Endothelial cell of umbilical vein (primary cell): Measurements from ENCODE around the gene PRSS36. TPM values are rescaled to one million over a fixed set of nuclear protein-coding genes. Genes with fewer than 3 reads are reported as not detected.

Experiments used
- BruUV-seq: library from RNA; stranded (reverse); fragments of 400-500 nt; replicated peaks from 2 replicates; lab custom pipeline; 2021; lab: Mats Ljungman, UMichigan
- CTCF ChIA-PET: fragments of 300-600, 350-600 bp; sonication (Branson Sonifier 250); formaldehyde crosslinking; loops from one replicate; lab custom pipeline; 2021; ENCODE audit warnings: antibody characterized with exemption, inconsistent platforms; lab: Charles Lee
- POLR2A ChIA-PET: fragments of 300-600, 350-600 bp; sonication (Branson Sonifier 250); formaldehyde crosslinking; loops from one replicate; lab custom pipeline; 2021; ENCODE audit warnings: antibody characterized with exemption, inconsistent platforms; lab: Charles Lee
- DNase-seq: peaks from one replicate; pipeline ENCODE4 v3.0.0-alpha.2; 2011; ENCODE audit warnings: low read depth, low spot score
- FAIRE-seq: peaks from 2 replicates; lab custom pipeline; 2011; peaks lifted over from hg19 to GRCh38; lab: Jason Lieb, UNC
- H2AFZ ChIP-seq: 2 replicates; pipeline ENCODE4 v1.6.0; 2012; ENCODE audit warnings: low read depth, low read length, control low read depth, inconsistent platforms
- H3K27ac ChIP-seq: 2 replicates; pipeline ENCODE4 v1.5.1; 2011; ENCODE audit warnings: low read depth, mild to moderate bottlenecking, control low read depth, low read length, moderate library complexity; ENCODE audit not compliant: insufficient read depth
- H3K27me3 ChIP-seq, 2 experiments: 2 replicates each; pipeline versions ENCODE4 v1.6.0 to v1.6.1; 2011; ENCODE audit warnings: low read length in 2 of 2, mixed read lengths in 1 of 2; ENCODE audit not compliant: control insufficient read depth in 2 of 2, insufficient read depth in 2 of 2
- H3K36me3 ChIP-seq, 2 experiments: 2 replicates in 1 of 2; 3 replicates in 1 of 2; pipeline ENCODE4 v1.5.1; 2011; ENCODE audit warnings: low read length in 2 of 2, mild to moderate bottlenecking in 1 of 2, moderate library complexity in 1 of 2; ENCODE audit not compliant: control insufficient read depth in 2 of 2, insufficient read depth in 2 of 2; ENCODE audit errors: extremely low read depth in 1 of 2
- H3K4me1 ChIP-seq: 3 replicates; pipeline ENCODE4 v1.5.1; 2011; ENCODE audit warnings: mild to moderate bottlenecking, low read length; ENCODE audit not compliant: control insufficient read depth, insufficient read depth; ENCODE audit errors: extremely low read depth
- H3K4me2 ChIP-seq: 2 replicates; pipeline ENCODE4 v1.6.1; 2011; ENCODE audit warnings: low read length, control low read depth, mixed read lengths; ENCODE audit not compliant: insufficient read depth
- H3K4me3 ChIP-seq, 3 experiments: fragments of 200-600 bp in 1 of 3; sonication (generic), shearing (Covaris generic) in 1 of 3; replicated peaks in 1 of 3; 2 replicates each; pipeline ENCODE4 v1.5.1; 2011 to 2016; ENCODE audit warnings: control low read depth in 3 of 3, low read length in 3 of 3, mild to moderate bottlenecking in 2 of 3, inconsistent platforms in 1 of 3, low read depth in 1 of 3, moderate library complexity in 1 of 3; ENCODE audit not compliant: insufficient read depth in 1 of 3
- H3K79me2 ChIP-seq: 2 replicates; pipeline ENCODE4 v1.6.0; 2012; ENCODE audit warnings: low read length, inconsistent platforms; ENCODE audit not compliant: control insufficient read depth, insufficient read depth
- H3K9ac ChIP-seq: replicated peaks from 2 replicates; pipeline ENCODE3; 2011; ENCODE audit warnings: low read length, control low read depth; ENCODE audit not compliant: insufficient read depth; ENCODE audit errors: extremely low read depth
- H3K9me1 ChIP-seq: replicated peaks from 3 replicates; pipeline ENCODE4 v1.6.0; 2011; ENCODE audit warnings: mild to moderate bottlenecking, low read length; ENCODE audit not compliant: control insufficient read depth, insufficient read depth; ENCODE audit errors: extremely low read depth
- H3K9me3 ChIP-seq: replicated peaks from 2 replicates; pipeline ENCODE4 v1.5.1; 2012; ENCODE audit warnings: low read length, inconsistent platforms; ENCODE audit not compliant: control insufficient read depth, insufficient read depth
- H4K20me1 ChIP-seq: replicated peaks from 2 replicates; pipeline ENCODE3; 2011; ENCODE audit warnings: mild to moderate bottlenecking, low read length; ENCODE audit not compliant: control insufficient read depth, insufficient read depth; ENCODE audit errors: extremely low read depth
- CTCF ChIP-seq, 2 donors: IDR thresholded peaks; 1 replicate in 1 of 2; 2 replicates in 1 of 2; pipeline ENCODE4 v1.5.1; 2011; ENCODE audit warnings: low read length in 2 of 2, mild to moderate bottlenecking in 2 of 2, moderate library complexity in 2 of 2, control low read depth in 1 of 2, inconsistent platforms in 1 of 2, low read depth in 1 of 2; ENCODE audit not compliant: insufficient read depth in 1 of 2; ENCODE audit errors: extremely low read depth in 1 of 2
- FOS ChIP-seq: IDR thresholded peaks from 2 replicates; pipeline ENCODE4 v1.6.1; 2011; ENCODE audit warnings: mild to moderate bottlenecking, low read length, moderate library complexity, borderline replicate concordance; ENCODE audit not compliant: insufficient read depth
- GATA2 ChIP-seq: IDR thresholded peaks from 2 replicates; pipeline ENCODE4 v1.7.0; 2011; ENCODE audit warnings: low read depth, mild to moderate bottlenecking, moderate library complexity, mixed read lengths, low read length; ENCODE audit not compliant: insufficient read length, insufficient read depth
- MAX ChIP-seq: IDR thresholded peaks from 2 replicates; pipeline ENCODE4 v1.6.1; 2011; ENCODE audit not compliant: insufficient read depth, insufficient read length
- MYC ChIP-seq: IDR thresholded peaks from one replicate; pipeline ENCODE4 v1.6.1; 2011; ENCODE audit warnings: mild to moderate bottlenecking, low read depth, low read length
- POLR2A ChIP-seq: IDR thresholded peaks from 2 replicates; pipeline ENCODE4 v1.6.1; 2012; ENCODE audit warnings: low read depth, mild to moderate bottlenecking, control low read depth, low read length
- POLR2AphosphoS5 ChIP-seq: IDR thresholded peaks from 2 replicates; pipeline ENCODE4 v1.6.1; 2012; ENCODE audit warnings: low read depth, mild to moderate bottlenecking, control low read depth, low read length, moderate library complexity; ENCODE audit not compliant: insufficient read depth
- dilution Hi-C: fragments of 300-500 bp; cut with MboI; formaldehyde crosslinking; loops from one replicate; pipeline ENCODE4 v1.15.0; 2019; ENCODE audit warnings: low sequenced_read_pairs; ENCODE audit not compliant: extremely low pct_ligation_motif_present
- intact Hi-C: fragments of 100-400 bp; cut with micrococcal nuclease; formaldehyde crosslinking; loops from one replicate; pipeline ENCODE4 v1.10.0; 2022
- polyA plus RNA-seq, 4 experiments: library from polyadenylated mRNA; depleted of rRNA in 3 of 4; stranded (reverse) in 3 of 4; unstranded in 1 of 4; fragments of >200 nt; gene quantifications; 2 replicates each; pipeline versions ENCODE4 v1.2.1 to v1.2.3, GENCODE V29; 2011 to 2012; ENCODE audit warnings: missing spikeins in 1 of 4
- total RNA-seq: library from RNA; stranded (reverse); gene quantifications from 2 replicates; pipeline ENCODE4 v1.2.3, GENCODE V29; 2021

The PRSS36 gene
- total and polyA plus RNA-seq, 2 donors (not counting 3 experiments of a cell fraction or from before 2014, with no cell fraction given): 0.57 TPM; not detected in 1

GRCh38 chr16:31182391-31182790, 32.5 kb upstream of the PRSS36 start:
- H3K27ac ChIP-seq: no peak overlapping the region
- peaks cover 24% of the 10 kb centered on the region for H4K20me1 ChIP-seq
- POLR2A ChIA-PET: interaction anchor here (0.7 to 1.4 kb wide), 2 partner anchors 10 to 240 kb away, joined by 3 to 5 read pairs; no protein-coding TSS in a partner anchor
- intact Hi-C loops (loop anchor here (5.0 kb wide), 1 partner anchor 275 kb away; the partner anchor contains the start of gene ARMC5), dilution Hi-C loops (no loop called here)
- TF ChIP-seq POLR2A: no peak
- no peak for TF ChIP-seq MYC
- TF ChIP-seq MAX: no peak
- TF ChIP-seq GATA2: no peak
- no peak for TF ChIP-seq CTCF (IDR thresholded peaks at IDR 0.05; ENCODE audit: extremely low read depth in 1 of 2, insufficient read depth in 1 of 2, low read depth in 1 of 2, low read length in 2 of 2)
- no peak for TF ChIP-seq POLR2AphosphoS5
- TF ChIP-seq FOS: no peak
- BruUV-seq: no TSS peak
- CTCF ChIA-PET: interaction anchor here (1.0 to 1.3 kb wide), 3 partner anchors 40 to 260 kb away, joined by 3 to 4 read pairs (median 4); partner anchors contain the start of gene ZNF843
- DNase-seq: no peak
- H2AFZ ChIP-seq: no peak overlapping the region
- H3K4me3 ChIP-seq: peak overlapping the region; percentile 77 to 100 (median 95)
- no peaks in the 10 kb centered on the region for H3K9me3 ChIP-seq
- peaks cover 36 to 39% of the 10 kb centered on the region in 2 experiments for H3K36me3 ChIP-seq
- peak; percentile 37 for FAIRE-seq
- H3K4me1 ChIP-seq: peaks cover 22% of the 10 kb centered on the region
- H3K9ac ChIP-seq: peak overlapping the region; percentile 36
- no peaks in the 10 kb centered on the region for H3K27me3 ChIP-seq
- H3K79me2 ChIP-seq: peaks cover 72% of the 10 kb centered on the region
- H3K4me2 ChIP-seq: peak overlapping the region; percentile 99
- no peaks in the 10 kb centered on the region for H3K9me1 ChIP-seq
